ENCODE measurements around the gene ST7.

DNA sequence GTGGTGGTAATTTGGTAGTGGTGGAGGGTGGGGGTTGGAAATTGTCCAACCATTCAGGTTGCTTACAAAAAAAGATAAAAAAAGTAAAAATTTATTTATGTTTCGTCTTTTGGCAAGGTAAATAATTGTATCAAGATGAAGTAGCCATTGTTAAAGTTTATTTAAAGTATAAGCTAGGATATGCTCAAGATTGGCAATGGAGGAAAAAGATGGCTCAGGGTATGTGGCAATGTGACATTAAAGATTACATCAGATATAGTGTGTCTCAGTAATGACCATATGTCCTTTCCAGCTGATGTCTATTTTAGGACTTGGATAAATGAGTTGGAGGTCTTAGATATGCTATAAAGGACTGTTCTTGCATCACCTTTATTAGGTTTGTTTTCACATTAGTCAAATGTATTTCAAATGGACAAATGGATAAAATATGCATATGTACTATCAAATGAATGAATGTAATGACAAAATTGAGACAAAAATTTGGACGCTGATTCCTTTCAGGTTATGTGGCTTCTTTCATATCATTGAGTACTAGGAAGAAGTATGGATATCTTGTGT is 60.9 kb downstream of the ST7 start:
- TF ChIP-seq CTCF (IDR thresholded peaks at IDR 0.05) (no peak), POLR2A (IDR thresholded peaks at IDR 0.05) (no peak)

Measured in sigmoid colon (tissue), 3 donors.